ENCODE measurements around the gene RBBP8. TPM values are rescaled to one million over a fixed set of nuclear protein-coding genes. Genes with fewer than 3 reads are reported as not detected.

RBBP8 gene
- total and polyA plus RNA-seq, 2 experiments from 2014 or later: 27.1 to 45.2 TPM

- in situ Hi-C loops (cut with MboI): no loop called here
- TF ChIP-seq EZH2 (IDR thresholded peaks at IDR 0.05; ENCODE audit: insufficient read depth, poor library complexity, severe bottlenecking): no peak
- TF ChIP-seq EZH2phosphoT487 (IDR thresholded peaks at IDR 0.05; ENCODE audit: insufficient read depth, low read depth): no peak
- Histone ChIP-seq H3K9me3 (ENCODE audit: low read depth) (no peaks in the 10 kb centered on the region), H3K4me3 (no peak overlapping the region), H3K9ac (no peak overlapping the region), H3K9me2 (ENCODE audit: insufficient read depth) (no peaks in the 10 kb centered on the region; the same call in 1 of the 2 replicates), H3K4me2 (ENCODE audit: unreplicated experiment) (no peak overlapping the region), H3K36me3 (ENCODE audit: low read depth) (no peaks in the 10 kb centered on the region), H3K27me3 (replicated peaks; ENCODE audit: insufficient read depth) (no peaks in the 10 kb centered on the region), H3K79me2 (ENCODE audit: insufficient read depth) (no peaks in the 10 kb centered on the region), H2AFZ (no peak overlapping the region), H3F3A (ENCODE audit: insufficient read depth) (0 out of 2 replicates have a peak, but pooled peaks cover 3% of the 10 kb centered on the region), H3K27ac (no peak overlapping the region), H4K20me1 (ENCODE audit: insufficient read depth) (no peaks in the 10 kb centered on the region), H3K4me1 (ENCODE audit: insufficient read depth) (peaks cover 15% of the 10 kb centered on the region)
- 60 to 67% methylated on average over 3 of the region's 3 CpGs for WGBS, 2 experiments (ENCODE audit: low coverage in 1 of 2, low lambda C conversion rate in 2 of 2, missing lambda C conversion rate in 2 of 2)
- DNase-seq: no peak
Observed at GRCh38 chr18:22913861-22914260, 19.3 kb upstream of the RBBP8 start.

DNA sequence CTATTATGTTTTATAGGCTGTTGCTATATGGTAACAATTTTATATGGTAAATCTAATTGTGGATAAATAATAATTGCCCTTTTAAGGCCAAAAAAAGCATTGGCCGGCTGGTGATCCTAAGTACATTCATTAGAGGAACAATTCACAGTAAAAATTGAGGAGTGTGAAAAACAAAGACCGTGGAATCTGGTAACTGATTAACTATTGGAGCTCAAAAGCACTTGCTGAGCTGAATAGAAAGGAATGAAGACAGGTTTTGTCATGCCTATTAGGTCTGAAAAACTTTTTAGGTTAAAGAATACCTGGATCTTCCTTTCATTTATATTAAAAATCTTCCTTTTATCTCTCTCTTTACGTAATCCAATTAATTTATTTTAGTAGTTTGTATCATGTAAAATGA is 18.5 kb upstream of the RBBP8 start:
- WGBS, 2 experiments (ENCODE audit: low coverage in 1 of 2, low lambda C conversion rate in 2 of 2, missing lambda C conversion rate in 2 of 2): 88 to 95% methylated on average over 3 of the region's 3 CpGs
- Histone ChIP-seq H4K20me1 (ENCODE audit: insufficient read depth) (no peaks in the 10 kb centered on the region), H3K9ac (no peak overlapping the region), H3K4me1 (ENCODE audit: insufficient read depth) (peaks cover 15% of the 10 kb centered on the region), H3K27me3 (replicated peaks; ENCODE audit: insufficient read depth) (no peaks in the 10 kb centered on the region), H3K36me3 (ENCODE audit: low read depth) (no peaks in the 10 kb centered on the region), H3K79me2 (ENCODE audit: insufficient read depth) (no peaks in the 10 kb centered on the region), H3K4me3 (no peak overlapping the region), H3F3A (ENCODE audit: insufficient read depth) (0 out of 2 replicates have a peak, but pooled peaks cover 3% of the 10 kb centered on the region), H3K27ac (no peak overlapping the region), H3K9me2 (ENCODE audit: insufficient read depth) (no peaks in the 10 kb centered on the region), H3K9me3 (ENCODE audit: low read depth) (no peaks in the 10 kb centered on the region), H2AFZ (no peak overlapping the region), H3K4me2 (ENCODE audit: unreplicated experiment) (no peak overlapping the region)
- TF ChIP-seq EZH2phosphoT487 (IDR thresholded peaks at IDR 0.05; ENCODE audit: insufficient read depth, low read depth): no peak
- no peak for TF ChIP-seq EZH2 (IDR thresholded peaks at IDR 0.05; ENCODE audit: insufficient read depth, poor library complexity, severe bottlenecking)
- in situ Hi-C loops (cut with MboI): no loop called here
- no peak for DNase-seq

DNA sequence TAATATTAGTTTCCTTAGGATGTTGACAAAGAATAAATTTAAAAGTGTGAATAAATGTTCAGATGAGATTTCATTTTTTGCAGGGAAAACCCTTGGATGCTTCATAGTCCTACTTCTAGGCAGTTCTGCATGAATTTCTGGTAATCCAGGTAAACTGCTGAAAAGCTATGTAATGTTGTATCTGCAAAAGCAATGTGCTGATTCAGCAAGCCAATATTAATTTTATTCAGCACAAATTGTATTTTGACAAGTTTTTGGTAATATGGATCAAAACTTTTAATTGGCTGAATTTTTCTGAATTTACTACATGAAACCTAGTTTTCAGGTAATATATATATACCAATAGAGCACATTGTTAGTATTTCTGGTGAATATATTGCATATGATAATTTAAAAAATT is 17.8 kb upstream of the RBBP8 start:
- H3K9me2 ChIP-seq (ENCODE audit: insufficient read depth): no peaks in the 10 kb centered on the region
- no peak overlapping the region for H3K4me2 ChIP-seq (ENCODE audit: unreplicated experiment)
- in situ Hi-C loops (cut with MboI): no loop called here
- peaks cover 15% of the 10 kb centered on the region for H3K4me1 ChIP-seq (ENCODE audit: insufficient read depth)
- no peak overlapping the region for H3K27ac ChIP-seq
- H3K9me3 ChIP-seq (ENCODE audit: low read depth): no peaks in the 10 kb centered on the region
- TF ChIP-seq EZH2phosphoT487 (IDR thresholded peaks at IDR 0.05; ENCODE audit: insufficient read depth, low read depth): no peak
- TF ChIP-seq EZH2 (IDR thresholded peaks at IDR 0.05; ENCODE audit: insufficient read depth, poor library complexity, severe bottlenecking): no peak
- H3K9ac ChIP-seq: no peak overlapping the region
- no peak overlapping the region for H2AFZ ChIP-seq
- H3K36me3 ChIP-seq (ENCODE audit: low read depth): no peaks in the 10 kb centered on the region
- H3K79me2 ChIP-seq (ENCODE audit: insufficient read depth): no peaks in the 10 kb centered on the region
- 0 out of 2 replicates have a peak, but pooled peaks cover 3% of the 10 kb centered on the region for H3F3A ChIP-seq (ENCODE audit: insufficient read depth)
- H3K27me3 ChIP-seq (replicated peaks; ENCODE audit: insufficient read depth): no peaks in the 10 kb centered on the region
- DNase-seq: no peak
- H4K20me1 ChIP-seq (ENCODE audit: insufficient read depth): no peaks in the 10 kb centered on the region
- H3K4me3 ChIP-seq: no peak overlapping the region

DNA sequence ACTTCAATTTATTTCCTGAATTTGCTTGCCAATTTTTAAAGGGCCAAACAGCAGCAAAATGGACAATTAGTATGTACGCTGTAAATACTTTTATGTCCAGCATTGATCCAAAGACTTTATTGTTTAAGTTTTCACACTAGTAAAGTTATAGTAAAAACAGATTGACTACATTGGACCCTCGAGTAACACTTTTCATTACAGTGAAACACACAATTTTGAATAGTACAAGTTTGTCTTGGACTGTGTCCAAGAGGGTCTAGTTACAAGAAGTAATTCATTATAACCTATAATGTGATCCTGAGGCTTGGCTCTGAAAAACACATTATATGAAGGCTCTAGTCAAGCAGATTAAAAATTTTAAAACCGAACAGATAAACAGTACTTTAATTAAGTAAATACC is 11.4 kb upstream of the RBBP8 start:
- in situ Hi-C loops (cut with MboI): no loop called here
- Histone ChIP-seq H3F3A (ENCODE audit: insufficient read depth) (no peaks in the 10 kb centered on the region), H3K4me1 (ENCODE audit: insufficient read depth) (no peaks in the 10 kb centered on the region), H3K4me2 (ENCODE audit: unreplicated experiment) (no peak overlapping the region), H3K9me3 (ENCODE audit: low read depth) (no peaks in the 10 kb centered on the region), H3K27me3 (replicated peaks; ENCODE audit: insufficient read depth) (no peaks in the 10 kb centered on the region), H4K20me1 (ENCODE audit: insufficient read depth) (no peaks in the 10 kb centered on the region), H3K79me2 (ENCODE audit: insufficient read depth) (no peaks in the 10 kb centered on the region), H3K9me2 (ENCODE audit: insufficient read depth) (no peaks in the 10 kb centered on the region), H3K4me3 (no peak overlapping the region), H3K9ac (no peak overlapping the region), H3K27ac (no peak overlapping the region), H2AFZ (no peak overlapping the region), H3K36me3 (ENCODE audit: low read depth) (no peaks in the 10 kb centered on the region)
- 61 to 62% methylated on average over 3 of the region's 3 CpGs for WGBS, 2 experiments (ENCODE audit: low coverage in 1 of 2, low lambda C conversion rate in 2 of 2, missing lambda C conversion rate in 2 of 2)
- no peak for DNase-seq
- no peak for TF ChIP-seq EZH2 (IDR thresholded peaks at IDR 0.05; ENCODE audit: insufficient read depth, poor library complexity, severe bottlenecking)
- no peak for TF ChIP-seq EZH2phosphoT487 (IDR thresholded peaks at IDR 0.05; ENCODE audit: insufficient read depth, low read depth)

- WGBS, 2 experiments (ENCODE audit: low coverage in 1 of 2, low lambda C conversion rate in 2 of 2, missing lambda C conversion rate in 2 of 2): 63 to 64% methylated on average over 2 of the region's 2 CpGs
Observed at GRCh38 chr18:22924589-22924988, 8.5 kb upstream of the RBBP8 start.

More at GRCh38 chr18:22924589-22924988, 8.5 kb upstream of the RBBP8 start:
- Histone ChIP-seq H3K9ac (no peak overlapping the region), H3K4me1 (ENCODE audit: insufficient read depth) (no peaks in the 10 kb centered on the region), H3K79me2 (ENCODE audit: insufficient read depth) (no peaks in the 10 kb centered on the region), H3K4me3 (no peak overlapping the region), H3K27me3 (replicated peaks; ENCODE audit: insufficient read depth) (no peaks in the 10 kb centered on the region), H2AFZ (no peak overlapping the region), H3F3A (ENCODE audit: insufficient read depth) (no peaks in the 10 kb centered on the region), H3K36me3 (ENCODE audit: low read depth) (no peaks in the 10 kb centered on the region), H3K27ac (no peak overlapping the region), H4K20me1 (ENCODE audit: insufficient read depth) (no peaks in the 10 kb centered on the region), H3K4me2 (ENCODE audit: unreplicated experiment) (no peak overlapping the region), H3K9me3 (ENCODE audit: low read depth) (no peaks in the 10 kb centered on the region), H3K9me2 (ENCODE audit: insufficient read depth) (no peaks in the 10 kb centered on the region)
- DNase-seq: no peak
- TF ChIP-seq EZH2 (IDR thresholded peaks at IDR 0.05; ENCODE audit: insufficient read depth, poor library complexity, severe bottlenecking) (no peak), EZH2phosphoT487 (IDR thresholded peaks at IDR 0.05; ENCODE audit: insufficient read depth, low read depth) (no peak)
- in situ Hi-C loops (cut with MboI): no loop called here

Measured in GM23248 (cell line).